ENCODE data around the gene CEP57L1.
A peak's percentile ranks its signal among the peaks of the same experiment; 100 is the strongest.
"Not testable (repeated sequence)": the region's sequence is repeated elsewhere in the genome, so short reads cannot be mapped to it uniquely, and the experiment has no call there.

Gene CEP57L1

GRCh38 chr6:109165392-109165974 is 70.2 kb downstream of the CEP57L1 start:
- no peak for DNase-seq (ENCODE audit: low read depth, low spot score)
- H3K27ac ChIP-seq: no peak overlapping the region

- DNase-seq (ENCODE audit: low read depth, low spot score): no peak
- H3K27ac ChIP-seq: no peak overlapping the region
Observed at GRCh38 chr6:109166673-109167072, 71.4 kb downstream of the CEP57L1 start.

GRCh38 chr6:109167562-109167961 is 72.3 kb downstream of the CEP57L1 start:
- no peak for DNase-seq (ENCODE audit: low read depth, low spot score)
- H3K27ac ChIP-seq: no peak overlapping the region

GRCh38 chr6:109170333-109170732 is 75.0 kb downstream of the CEP57L1 start:
- no peak overlapping the region for H3K27ac ChIP-seq
- DNase-seq (ENCODE audit: low read depth, low spot score): no peak

GRCh38 chr6:109172101-109172746 is 76.9 kb downstream of the CEP57L1 start:
- DNase-seq (ENCODE audit: low read depth, low spot score): no peak

GRCh38 chr6:109174916-109175315 is 79.6 kb downstream of the CEP57L1 start:
- no peak for DNase-seq (ENCODE audit: low read depth, low spot score)
- H3K27ac ChIP-seq: no peak overlapping the region

More at GRCh38 chr6:109172101-109172746, 76.9 kb downstream of the CEP57L1 start:
- H3K27ac ChIP-seq: no peak overlapping the region

- DNase-seq (ENCODE audit: low read depth, low spot score): no peak
- no peak overlapping the region for H3K27ac ChIP-seq
Observed at GRCh38 chr6:109178921-109179320, 83.6 kb downstream of the CEP57L1 start.

- H3K27ac ChIP-seq: no peak overlapping the region
- DNase-seq (ENCODE audit: low read depth, low spot score): no peak
Observed at GRCh38 chr6:109179507-109179906, 84.2 kb downstream of the CEP57L1 start.

- no peak for DNase-seq (ENCODE audit: low read depth, low spot score)
- no peak overlapping the region for H3K27ac ChIP-seq
Observed at GRCh38 chr6:109182578-109182977, 87.3 kb downstream of the CEP57L1 start.

GRCh38 chr6:109183109-109183650 is 87.9 kb downstream of the CEP57L1 start:
- no peak for DNase-seq (ENCODE audit: low read depth, low spot score)
- H3K27ac ChIP-seq: no peak overlapping the region

GRCh38 chr6:109184638-109185037 is 89.3 kb downstream of the CEP57L1 start:
- DNase-seq (ENCODE audit: low read depth, low spot score): no peak
- H3K27ac ChIP-seq: no peak overlapping the region

- H3K27ac ChIP-seq: no peak overlapping the region
- no peak for DNase-seq (ENCODE audit: low read depth, low spot score)
Observed at GRCh38 chr6:109186012-109186411, 90.7 kb downstream of the CEP57L1 start.

GRCh38 chr6:109187399-109188114 is 92.2 kb downstream of the CEP57L1 start:
- H3K27ac ChIP-seq: no peak overlapping the region
- no peak for DNase-seq (ENCODE audit: low read depth, low spot score)

GRCh38 chr6:109188115-109188411 is 92.8 kb downstream of the CEP57L1 start:
- no peak for DNase-seq (ENCODE audit: low read depth, low spot score)
- no peak overlapping the region for H3K27ac ChIP-seq

- not testable (repeated sequence) for DNase-seq (ENCODE audit: low read depth, low spot score); H3K27ac ChIP-seq
Observed at GRCh38 chr6:109191368-109191767, 96.1 kb downstream of the CEP57L1 start.

- no peak for DNase-seq (ENCODE audit: low read depth, low spot score)
- H3K27ac ChIP-seq: no peak overlapping the region
Observed at GRCh38 chr6:109192865-109193264, 97.6 kb downstream of the CEP57L1 start.

GRCh38 chr6:109194880-109195279 is 99.6 kb downstream of the CEP57L1 start:
- no peak for DNase-seq (ENCODE audit: low read depth, low spot score)
- H3K27ac ChIP-seq: no peak overlapping the region

- DNase-seq (ENCODE audit: low read depth, low spot score): no peak
- no peak overlapping the region for H3K27ac ChIP-seq
Observed at GRCh38 chr6:109197061-109197460, 101.8 kb downstream of the CEP57L1 start.

- no peak overlapping the region for H3K27ac ChIP-seq
- DNase-seq (ENCODE audit: low read depth, low spot score): peak; percentile 46
Observed at GRCh38 chr6:109202409-109203264, 107.3 kb downstream of the CEP57L1 start.

GRCh38 chr6:109204511-109204910 is 109.2 kb downstream of the CEP57L1 start:
- no peak for DNase-seq (ENCODE audit: low read depth, low spot score)
- H3K27ac ChIP-seq: no peak overlapping the region
